B cell (primary cell): ENCODE data around the gene SLC13A4. TPM values are rescaled to one million over a fixed set of nuclear protein-coding genes. Genes with fewer than 3 reads are reported as not detected.
A peak's percentile ranks its signal among the peaks of the same experiment; 100 is the strongest.

ENCODE experiments used
- ATAC-seq: fragments of 200-7000 bp; cut with Tn5 transposase; one replicate; pipeline ENCODE4 v1.10.0; 2021; ENCODE audit warnings: low read depth, mild to moderate bottlenecking, moderate number of reproducible peaks, moderate library complexity
- CTCF ChIA-PET: fragments of 350-600 bp; sonication (Branson Sonifier 250); formaldehyde crosslinking; loops from one replicate; lab custom pipeline; 2021; ENCODE audit warnings: antibody characterized with exemption, inconsistent platforms; lab: Charles Lee
- POLR2A ChIA-PET: fragments of 350-600 bp; sonication (Branson Sonifier 250); formaldehyde crosslinking; loops from one replicate; lab custom pipeline; 2021; ENCODE audit warnings: antibody characterized with exemption; lab: Charles Lee
- DNase-seq: peaks from one replicate; pipeline ENCODE4 v3.0.0; 2013
- H2AFZ ChIP-seq: 2 replicates; pipeline ENCODE4 v1.6.1; 2012; ENCODE audit warnings: mild to moderate bottlenecking, low read depth, low read length; ENCODE audit not compliant: insufficient read depth, poor library complexity, severe bottlenecking
- H3K27ac ChIP-seq, 2 donors: 1 replicate in 1 of 2; 2 replicates in 1 of 2; pipeline ENCODE4 v1.5.1; 2012 to 2013; ENCODE audit warnings: low read length in 2 of 2, mild to moderate bottlenecking in 2 of 2, moderate library complexity in 1 of 2
- H3K27me3 ChIP-seq, 4 experiments: fragments of 200-600 bp in 1 of 4; sonication (generic) in 1 of 4; replicated peaks in 1 of 4; 1 replicate in 2 of 4; 2 replicates in 2 of 4; pipeline versions ENCODE4 v1.6.1 to v1.7.0; 2013 to 2016; ENCODE audit warnings: low read length in 3 of 4, mild to moderate bottlenecking in 2 of 4, mixed read lengths in 1 of 4, moderate library complexity in 1 of 4; ENCODE audit not compliant: insufficient read depth in 4 of 4, control insufficient read depth in 3 of 4; ENCODE audit errors: control extremely low read depth in 1 of 4
- H3K36me3 ChIP-seq, 2 experiments: replicated peaks in 1 of 2; 1 replicate in 1 of 2; 2 replicates in 1 of 2; pipeline versions ENCODE4 v1.6.1 to v1.7.1; 2013; ENCODE audit warnings: low read length in 1 of 2; ENCODE audit not compliant: insufficient read depth in 2 of 2, control insufficient read depth in 1 of 2; ENCODE audit errors: control extremely low read depth in 1 of 2, extremely low read depth in 1 of 2
- H3K4me1 ChIP-seq, 2 donors: fragments of 200-600 bp in 1 of 2; sonication (generic) in 1 of 2; 1 replicate in 1 of 2; 2 replicates in 1 of 2; pipeline versions ENCODE4 v1.5.1 to v1.6.1; 2013 to 2017; ENCODE audit warnings: low read length in 2 of 2; ENCODE audit not compliant: control insufficient read depth in 2 of 2, insufficient read depth in 2 of 2
- H3K4me2 ChIP-seq: replicated peaks from 2 replicates; pipeline ENCODE3; 2012; ENCODE audit warnings: mild to moderate bottlenecking, low read depth, low read length; ENCODE audit not compliant: poor library complexity, severe bottlenecking
- H3K4me3 ChIP-seq, 5 experiments: fragments of 200-600 bp in 1 of 5; sonication (generic) in 1 of 5; 1 replicate in 3 of 5; 2 replicates in 2 of 5; pipeline versions ENCODE4 v1.5.1 to v1.7.0; 2011 to 2016; ENCODE audit warnings: low read length in 4 of 5, mild to moderate bottlenecking in 4 of 5, low read depth in 2 of 5, control low read depth in 1 of 5, moderate library complexity in 1 of 5; ENCODE audit not compliant: insufficient read depth in 1 of 5; ENCODE audit errors: control extremely low read depth in 1 of 5, extremely low read depth in 1 of 5
- H3K79me2 ChIP-seq: fragments of 200-600 bp; sonication (generic); one replicate; pipeline ENCODE4 v1.6.0; 2016; ENCODE audit warnings: low read length; ENCODE audit not compliant: control insufficient read depth, insufficient read depth
- H3K9ac ChIP-seq: fragments of 200-600 bp; sonication (generic); 2 replicates; pipeline ENCODE4 v1.6.1; 2017; ENCODE audit warnings: mild to moderate bottlenecking, low read length, moderate library complexity
- H3K9me3 ChIP-seq, 3 donors: one replicate each; pipeline versions ENCODE4 v1.6.1 to v1.7.1; 2013; ENCODE audit warnings: low read length in 2 of 3; ENCODE audit not compliant: control insufficient read depth in 2 of 3, insufficient read depth in 1 of 3; ENCODE audit errors: control extremely low read depth in 1 of 3
- H4K20me1 ChIP-seq: 2 replicates; pipeline ENCODE4 v1.6.0; 2012; ENCODE audit warnings: mild to moderate bottlenecking, low read length; ENCODE audit not compliant: insufficient read depth, control insufficient read depth, poor library complexity, severe bottlenecking
- H3K27ac Mint-ChIP-seq: one replicate; pipeline ENCODE4 v1.8.0; 2021; ENCODE audit warnings: mixed read lengths
- H3K27me3 Mint-ChIP-seq: one replicate; pipeline ENCODE4 v1.8.0; 2021; ENCODE audit warnings: mixed read lengths
- H3K4me1 Mint-ChIP-seq: one replicate; pipeline ENCODE4 v1.8.0; 2021; ENCODE audit warnings: mixed read lengths
- H3K4me3 Mint-ChIP-seq: one replicate; pipeline ENCODE4 v1.8.0; 2021; ENCODE audit warnings: mixed read lengths
- H3K9me3 Mint-ChIP-seq: one replicate; pipeline ENCODE4 v1.8.0; 2022; ENCODE audit warnings: mixed read lengths; ENCODE audit not compliant: insufficient read depth
- EZH2 ChIP-seq: IDR thresholded peaks from 2 replicates; pipeline ENCODE4 v1.6.1; 2012; ENCODE audit warnings: borderline replicate concordance, low read depth, mild to moderate bottlenecking, moderate library complexity, low read length; ENCODE audit not compliant: insufficient read depth, poor library complexity, severe bottlenecking
- WGBS: methylation state at CpG from one replicate; pipeline ENCODE4 v1.1.5; 2013; ENCODE audit warnings: missing lambda C conversion rate; ENCODE audit not compliant: insufficient coverage; 5-methylcytosine and 5-hydroxymethylcytosine counted together
- intact Hi-C: fragments of 100-400 bp; cut with micrococcal nuclease; formaldehyde crosslinking; loops from one replicate; pipeline ENCODE4 v1.10.0; 2022
- polyA plus RNA-seq: library from polyadenylated mRNA; depleted of rRNA; stranded (reverse); fragments of >200 nt; gene quantifications from 2 replicates; pipeline ENCODE4 v1.2.3, GENCODE V29; 2012
- total RNA-seq, 2 donors: library from RNA; stranded (reverse); fragments of 120-200 nt in 1 of 2; gene quantifications; 1 replicate in 1 of 2; 2 replicates in 1 of 2; pipeline versions ENCODE4 v1.2.3 to v1.2.4, GENCODE V29; 2013 to 2022
- TF ChIP-seq, protein P1 (sequence below): fragments of 200-600 bp; IDR thresholded peaks from one replicate; pipeline ENCODE4 v1.8.0; 2022; ENCODE audit warnings: antibody characterized with exemption, mild to moderate bottlenecking

Gene SLC13A4
- total and polyA plus RNA-seq, 2 donors (not counting 1 experiment from before 2014, with no cell fraction given), result not detected

DNA sequence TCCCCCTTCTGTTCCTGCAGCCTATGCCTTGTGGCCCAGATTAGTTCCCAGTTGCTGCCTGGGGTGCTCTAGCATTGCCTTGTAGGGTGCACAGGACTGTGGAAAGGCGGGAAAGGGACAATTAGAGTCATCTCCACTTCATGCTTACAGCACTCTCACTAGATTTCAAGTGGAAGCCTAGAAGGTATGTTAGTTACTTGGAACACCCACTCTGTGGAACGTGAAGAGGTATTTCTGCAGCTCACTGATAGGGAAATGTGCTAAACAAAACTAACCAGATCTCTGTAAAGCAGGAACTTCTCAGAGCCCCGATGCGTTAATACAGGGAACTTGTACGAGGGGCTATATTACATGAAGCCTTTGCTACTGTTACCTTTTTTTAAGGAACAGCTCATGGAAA is 46.2 kb downstream of the SLC13A4 start:
- peaks cover 0 to 11% of the 10 kb centered on the region in 2 donors for H3K4me1 ChIP-seq
- Mint-ChIP-seq H3K27ac (peak overlapping the region; percentile 17), H3K4me1 (peaks cover 14% of the 10 kb centered on the region), H3K4me3 (no peak overlapping the region), H3K27me3 (no peaks in the 10 kb centered on the region), H3K9me3 (no peaks in the 10 kb centered on the region)
- no peak for TF ChIP-seq EZH2
- TF ChIP-seq, protein P1, sequence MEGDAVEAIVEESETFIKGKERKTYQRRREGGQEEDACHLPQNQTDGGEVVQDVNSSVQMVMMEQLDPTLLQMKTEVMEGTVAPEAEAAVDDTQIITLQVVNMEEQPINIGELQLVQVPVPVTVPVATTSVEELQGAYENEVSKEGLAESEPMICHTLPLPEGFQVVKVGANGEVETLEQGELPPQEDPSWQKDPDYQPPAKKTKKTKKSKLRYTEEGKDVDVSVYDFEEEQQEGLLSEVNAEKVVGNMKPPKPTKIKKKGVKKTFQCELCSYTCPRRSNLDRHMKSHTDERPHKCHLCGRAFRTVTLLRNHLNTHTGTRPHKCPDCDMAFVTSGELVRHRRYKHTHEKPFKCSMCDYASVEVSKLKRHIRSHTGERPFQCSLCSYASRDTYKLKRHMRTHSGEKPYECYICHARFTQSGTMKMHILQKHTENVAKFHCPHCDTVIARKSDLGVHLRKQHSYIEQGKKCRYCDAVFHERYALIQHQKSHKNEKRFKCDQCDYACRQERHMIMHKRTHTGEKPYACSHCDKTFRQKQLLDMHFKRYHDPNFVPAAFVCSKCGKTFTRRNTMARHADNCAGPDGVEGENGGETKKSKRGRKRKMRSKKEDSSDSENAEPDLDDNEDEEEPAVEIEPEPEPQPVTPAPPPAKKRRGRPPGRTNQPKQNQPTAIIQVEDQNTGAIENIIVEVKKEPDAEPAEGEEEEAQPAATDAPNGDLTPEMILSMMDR, result no peak
- no peak overlapping the region for H3K4me2 ChIP-seq
- H4K20me1 ChIP-seq, result no peaks in the 10 kb centered on the region
- H3K27ac ChIP-seq, result no peak overlapping the region
- no peak overlapping the region for H2AFZ ChIP-seq
- POLR2A ChIA-PET, result no interaction called here
- no peaks in the 10 kb centered on the region for H3K27me3 ChIP-seq
- intact Hi-C loops, result no loop called here
- no peak for DNase-seq
- H3K9me3 ChIP-seq, result no peaks in the 10 kb centered on the region
- no peak overlapping the region for H3K4me3 ChIP-seq
- peaks cover 2 to 18% of the 10 kb centered on the region in 2 experiments for H3K36me3 ChIP-seq
- WGBS, result 66% methylated on average over 2 of the region's 5 CpGs
- no peaks in the 10 kb centered on the region for H3K79me2 ChIP-seq
- CTCF ChIA-PET, result interaction anchor here (1.0 to 1.7 kb wide), 3 partner anchors 9 to 401 kb away, joined by 3 to 4 read pairs (median 4); no protein-coding TSS in a partner anchor
- no peak for ATAC-seq
- H3K9ac ChIP-seq, result no peak overlapping the region

DNA sequence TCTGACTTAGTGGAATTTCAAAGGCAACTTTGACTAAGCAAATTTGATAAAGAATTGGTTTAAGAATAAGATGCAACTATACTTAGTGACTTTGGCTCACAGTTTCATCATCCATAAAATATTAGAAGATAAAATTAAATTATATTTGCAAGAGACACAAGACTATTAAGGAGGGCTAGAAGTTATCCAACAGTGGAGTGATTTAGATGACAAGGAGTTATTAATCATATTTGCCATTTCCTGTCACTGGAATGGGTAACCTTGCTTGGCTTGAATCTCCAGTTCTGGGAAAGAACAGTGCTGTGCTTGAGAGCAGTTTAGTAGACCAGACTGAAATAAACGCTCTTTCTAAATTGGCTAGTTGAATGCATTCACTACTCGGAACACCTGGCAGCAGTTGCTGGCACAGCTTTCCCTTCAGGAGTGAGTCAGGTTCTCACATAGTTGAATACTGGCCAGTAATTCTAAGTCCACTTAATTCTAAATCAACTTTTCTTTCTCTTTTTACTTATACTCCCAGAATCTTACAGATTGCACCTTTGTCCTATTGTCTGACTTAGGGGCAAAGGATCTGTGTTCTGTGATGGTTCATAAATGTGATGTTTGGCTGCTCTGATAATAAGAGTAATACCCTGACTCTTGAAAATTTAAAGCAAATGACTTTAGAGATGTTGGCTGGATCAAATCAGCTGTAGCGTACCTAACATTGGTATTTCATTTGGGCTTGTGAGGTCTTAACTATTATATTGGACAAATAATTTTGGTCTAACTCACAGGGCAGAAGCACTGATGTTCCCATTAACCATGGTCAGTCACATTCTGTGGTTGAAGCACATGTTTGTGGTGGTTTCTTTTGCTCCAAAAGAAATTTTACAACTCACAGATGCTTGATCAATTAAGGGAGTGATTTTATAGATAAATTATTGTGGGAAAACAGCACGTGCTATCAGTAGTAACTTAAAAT is 49.1 kb downstream of the SLC13A4 start:
- H3K9me3 Mint-ChIP-seq, result no peaks in the 10 kb centered on the region

More for the DNA sequence above, 49.1 kb downstream of the SLC13A4 start:
- Mint-ChIP-seq H3K4me1 (peaks cover 14% of the 10 kb centered on the region), H3K27ac (no peak overlapping the region), H3K27me3 (no peaks in the 10 kb centered on the region), H3K4me3 (no peak overlapping the region)
- Histone ChIP-seq H3K36me3 (peaks cover 4 to 44% of the 10 kb centered on the region in 2 experiments), H2AFZ (no peak overlapping the region), H3K4me1 (peaks cover 0 to 11% of the 10 kb centered on the region in 2 donors), H3K27me3 (no peaks in the 10 kb centered on the region), H4K20me1 (no peaks in the 10 kb centered on the region), H3K4me2 (no peak overlapping the region), H3K9ac (no peak overlapping the region), H3K4me3 (no peak overlapping the region), H3K27ac (no peak overlapping the region), H3K9me3 (no peaks in the 10 kb centered on the region), H3K79me2 (no peaks in the 10 kb centered on the region)
- intact Hi-C loops, result no loop called here
- TF ChIP-seq, protein P1, result no peak
- no peak for TF ChIP-seq EZH2
- CTCF ChIA-PET, result interaction anchor here (1.2 kb wide), 1 partner anchor 12 kb away, joined by 3 read pairs; no protein-coding TSS in a partner anchor
- POLR2A ChIA-PET, result no interaction called here
- 94% methylated on average over 2 of the region's 4 CpGs for WGBS
- DNase-seq (no peak), ATAC-seq (no peak)
